HAP-1 (cell line): Measurements from ENCODE around the gene ADD1.
"Not testable (repeated sequence)": the region's sequence is repeated elsewhere in the genome, so short reads cannot be mapped to it uniquely, and the experiment has no call there.

Source experiments
- DNase-seq, 2 experiments: peaks; one replicate each; pipeline ENCODE4 v3.0.0-alpha.2; 2016 to 2020; ENCODE audit warnings: low spot score in 2 of 2
- H3K27me3 ChIP-seq: fragments of 250-450 bp; sonication (Bioruptor Pico); 2 replicates; pipeline ENCODE4 v1.5.1; 2020; ENCODE audit warnings: low read depth, mild to moderate bottlenecking, moderate library complexity
- H3K36me3 ChIP-seq: fragments of 250-450 bp; sonication (Bioruptor Pico); replicated peaks from 2 replicates; pipeline ENCODE4 v1.5.1; 2020; ENCODE audit warnings: mild to moderate bottlenecking
- H3K4me1 ChIP-seq: fragments of 250-450 bp; sonication (Bioruptor Pico); 2 replicates; pipeline ENCODE4 v1.5.1; 2020; ENCODE audit warnings: mild to moderate bottlenecking
- H3K4me3 ChIP-seq: fragments of 250-450 bp; sonication (Bioruptor Pico); 2 replicates; pipeline ENCODE4 v1.5.1; 2020; ENCODE audit warnings: mild to moderate bottlenecking, moderate library complexity
- H3K9me3 ChIP-seq: fragments of 250-450 bp; sonication (Bioruptor Pico); 2 replicates; pipeline ENCODE4 v1.5.1; 2020; ENCODE audit warnings: mild to moderate bottlenecking, moderate library complexity
- in situ Hi-C: fragments of 300-500 bp; cut with MboI; formaldehyde crosslinking; loops from 3 replicates; pipeline ENCODE4 v1.14.3; 2020; ENCODE audit warnings: low sequenced_read_pairs, inconsistent platforms, mixed read lengths

Gene ADD1

DNA sequence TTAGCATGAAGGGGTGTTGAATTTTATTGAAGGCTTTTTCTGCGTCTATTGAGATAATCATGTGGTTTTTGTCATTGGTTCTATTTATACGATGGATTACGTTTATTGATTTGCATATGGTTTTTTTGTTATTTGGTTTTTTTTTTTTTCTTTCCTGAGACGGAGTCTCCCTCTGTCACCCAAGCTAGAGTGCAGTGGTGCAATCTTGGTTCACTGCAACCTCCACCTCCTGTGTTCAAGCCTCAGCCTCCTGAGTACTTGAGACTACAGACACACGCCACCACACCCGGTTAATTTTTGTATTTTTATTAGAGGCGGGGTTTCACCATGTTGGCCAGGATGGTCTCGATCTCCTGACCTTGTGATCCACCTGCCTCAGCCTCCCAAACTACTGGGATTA lies 75.1 kb downstream of the ADD1 start:
- H3K9me3 ChIP-seq, H3K4me3 ChIP-seq, DNase-seq, H3K27me3 ChIP-seq, H3K4me1 ChIP-seq, in situ Hi-C loops: not testable (repeated sequence)
- peaks cover 33% of the 10 kb centered on the region for H3K36me3 ChIP-seq

GRCh38 chr4:2922453-2923101 lies 78.9 kb downstream of the ADD1 start:
- in situ Hi-C loops, DNase-seq: not testable (repeated sequence)
- peaks cover 31% of the 10 kb centered on the region for H3K36me3 ChIP-seq

GRCh38 chr4:2923141-2923551 lies 79.5 kb downstream of the ADD1 start:
- Histone ChIP-seq H3K27me3 (no peaks in the 10 kb centered on the region), H3K36me3 (peaks cover 29% of the 10 kb centered on the region), H3K4me1 (no peaks in the 10 kb centered on the region), H3K9me3 (no peaks in the 10 kb centered on the region), H3K4me3 (no peak overlapping the region)
- no peak for DNase-seq
- in situ Hi-C loops = no loop called here

More at GRCh38 chr4:2922453-2923101, 78.9 kb downstream of the ADD1 start:
- H3K4me3 ChIP-seq, H3K27me3 ChIP-seq, H3K4me1 ChIP-seq, H3K9me3 ChIP-seq: not testable (repeated sequence)

DNA sequence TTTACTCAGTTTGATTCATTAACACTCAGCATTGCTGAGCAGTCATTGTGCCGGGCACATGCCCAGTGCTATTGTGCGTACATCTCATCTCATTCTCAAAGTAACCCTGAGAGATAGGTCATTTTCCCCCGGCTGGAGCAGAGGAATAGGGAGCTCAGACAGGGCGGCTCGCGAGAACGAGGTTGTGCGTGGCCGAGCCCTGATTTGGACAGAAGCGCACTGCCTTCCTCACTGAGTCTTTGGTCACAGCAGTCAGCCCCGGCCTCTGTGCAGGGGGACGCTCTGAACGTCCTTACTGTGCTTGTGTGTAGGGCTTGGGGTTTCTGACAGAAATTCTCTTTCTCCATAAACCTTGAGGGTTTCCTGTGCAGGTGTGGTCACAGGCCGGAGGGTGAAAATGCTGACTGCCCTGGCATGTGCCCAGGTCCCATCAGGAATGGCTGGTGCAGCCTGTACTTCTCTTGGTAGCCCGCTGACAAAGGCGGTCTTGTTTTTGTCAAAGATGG lies 80.1 kb downstream of the ADD1 start:
- in situ Hi-C loops = no loop called here
- Histone ChIP-seq H3K4me3 (no peak overlapping the region), H3K27me3 (no peaks in the 10 kb centered on the region), H3K9me3 (no peaks in the 10 kb centered on the region), H3K36me3 (peaks cover 31% of the 10 kb centered on the region), H3K4me1 (no peaks in the 10 kb centered on the region)
- no peak for DNase-seq

GRCh38 chr4:2924286-2924685 lies 80.6 kb downstream of the ADD1 start:
- Histone ChIP-seq H3K27me3 (no peaks in the 10 kb centered on the region), H3K36me3 (peaks cover 36% of the 10 kb centered on the region), H3K9me3 (no peaks in the 10 kb centered on the region), H3K4me1 (no peaks in the 10 kb centered on the region), H3K4me3 (no peak overlapping the region)
- in situ Hi-C loops = no loop called here
- DNase-seq = no peak

GRCh38 chr4:2924765-2925301 lies 81.2 kb downstream of the ADD1 start:
- H3K27me3 ChIP-seq = no peaks in the 10 kb centered on the region
- peaks cover 34% of the 10 kb centered on the region for H3K36me3 ChIP-seq
- no peak for DNase-seq
- H3K4me3 ChIP-seq = no peak overlapping the region
- no peaks in the 10 kb centered on the region for H3K4me1 ChIP-seq
- in situ Hi-C loops = no loop called here
- no peaks in the 10 kb centered on the region for H3K9me3 ChIP-seq

DNA sequence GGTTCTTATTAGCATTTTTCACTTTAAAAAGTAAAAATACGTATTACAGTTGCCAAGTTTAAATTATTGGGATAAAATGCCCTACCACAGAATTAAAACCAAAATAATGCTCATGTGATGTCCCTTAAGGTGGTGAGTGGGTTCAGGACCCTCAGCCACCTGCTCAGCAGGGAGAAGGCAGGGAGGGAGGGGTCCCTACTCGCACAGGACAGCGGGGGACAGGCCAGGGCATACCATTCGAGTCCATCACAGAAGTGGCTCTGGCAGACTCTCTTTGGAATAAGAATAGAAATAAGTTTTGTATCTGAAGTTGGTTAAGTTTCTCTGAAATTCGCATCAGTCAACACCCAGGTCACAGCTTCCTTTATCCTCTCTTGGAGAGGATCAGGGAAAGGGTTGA lies 81.9 kb downstream of the ADD1 start:
- H3K9me3 ChIP-seq = no peaks in the 10 kb centered on the region
- no peaks in the 10 kb centered on the region for H3K4me1 ChIP-seq
- no peaks in the 10 kb centered on the region for H3K27me3 ChIP-seq
- in situ Hi-C loops = no loop called here
- no peak overlapping the region for H3K4me3 ChIP-seq
- peaks cover 36% of the 10 kb centered on the region for H3K36me3 ChIP-seq
- no peak for DNase-seq

DNA sequence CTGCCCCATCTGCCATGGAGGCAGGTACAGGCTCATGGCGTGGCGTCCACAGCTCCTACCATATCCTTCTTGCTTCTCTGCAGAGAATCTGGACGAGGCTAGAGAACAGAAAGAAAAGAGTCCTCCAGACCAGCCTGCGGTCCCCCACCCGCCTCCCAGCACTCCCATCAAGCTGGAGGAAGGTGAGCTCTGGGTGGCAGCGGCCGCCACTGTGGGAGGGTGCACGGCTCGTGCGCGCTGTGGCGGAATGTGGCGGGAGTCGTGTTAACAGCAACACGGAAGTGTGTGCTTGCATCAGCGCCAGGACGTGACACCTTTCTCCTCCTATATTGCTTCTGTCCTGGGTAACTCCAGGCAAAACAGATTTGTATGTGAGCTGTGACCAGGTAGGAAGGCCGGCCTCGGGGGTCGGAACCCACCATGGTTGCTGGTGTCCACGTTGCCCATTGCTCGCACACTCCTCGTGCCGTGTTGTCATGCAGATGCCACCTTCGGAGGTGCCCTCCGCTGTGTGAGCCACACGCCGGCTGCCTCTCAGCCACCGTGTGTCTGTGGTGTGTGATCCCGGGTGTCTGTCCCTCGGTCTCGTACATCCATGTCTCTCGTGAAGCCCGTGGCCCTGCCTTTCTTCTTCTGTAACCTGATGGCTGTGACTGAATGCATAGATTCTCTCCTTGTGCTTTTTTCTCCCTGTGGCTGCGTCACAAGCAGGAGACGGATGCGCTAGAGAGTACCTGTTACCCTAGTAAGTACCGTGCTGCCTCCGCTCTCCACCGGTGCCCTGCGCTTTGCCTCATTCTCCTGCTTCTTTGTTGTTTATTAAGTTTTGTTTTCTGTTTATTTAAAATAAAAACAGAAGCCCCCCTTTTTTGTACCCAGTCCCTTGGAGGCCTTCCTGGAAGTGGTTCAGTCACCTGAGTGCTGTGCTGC lies 82.6 kb downstream of the ADD1 start:
- in situ Hi-C loops = no loop called here
- Histone ChIP-seq H3K27me3 (no peaks in the 10 kb centered on the region), H3K9me3 (no peaks in the 10 kb centered on the region), H3K36me3 (peaks cover 43% of the 10 kb centered on the region), H3K4me1 (no peaks in the 10 kb centered on the region), H3K4me3 (no peak overlapping the region)
- no peak for DNase-seq

- Histone ChIP-seq H3K36me3 (peaks cover 53% of the 10 kb centered on the region), H3K4me3 (no peak overlapping the region), H3K4me1 (no peaks in the 10 kb centered on the region), H3K27me3 (no peaks in the 10 kb centered on the region), H3K9me3 (no peaks in the 10 kb centered on the region)
- in situ Hi-C loops = no loop called here
- DNase-seq = no peak
Measured at GRCh38 chr4:2927016-2927695, 83.5 kb downstream of the ADD1 start.

- peaks cover under 1% of the 10 kb centered on the region; the same call in 1 of the 2 replicates for H3K4me1 ChIP-seq
- no peak overlapping the region for H3K4me3 ChIP-seq
- H3K36me3 ChIP-seq = peaks cover 58% of the 10 kb centered on the region
Measured at GRCh38 chr4:2927696-2928075, 84.0 kb downstream of the ADD1 start.

DNA sequence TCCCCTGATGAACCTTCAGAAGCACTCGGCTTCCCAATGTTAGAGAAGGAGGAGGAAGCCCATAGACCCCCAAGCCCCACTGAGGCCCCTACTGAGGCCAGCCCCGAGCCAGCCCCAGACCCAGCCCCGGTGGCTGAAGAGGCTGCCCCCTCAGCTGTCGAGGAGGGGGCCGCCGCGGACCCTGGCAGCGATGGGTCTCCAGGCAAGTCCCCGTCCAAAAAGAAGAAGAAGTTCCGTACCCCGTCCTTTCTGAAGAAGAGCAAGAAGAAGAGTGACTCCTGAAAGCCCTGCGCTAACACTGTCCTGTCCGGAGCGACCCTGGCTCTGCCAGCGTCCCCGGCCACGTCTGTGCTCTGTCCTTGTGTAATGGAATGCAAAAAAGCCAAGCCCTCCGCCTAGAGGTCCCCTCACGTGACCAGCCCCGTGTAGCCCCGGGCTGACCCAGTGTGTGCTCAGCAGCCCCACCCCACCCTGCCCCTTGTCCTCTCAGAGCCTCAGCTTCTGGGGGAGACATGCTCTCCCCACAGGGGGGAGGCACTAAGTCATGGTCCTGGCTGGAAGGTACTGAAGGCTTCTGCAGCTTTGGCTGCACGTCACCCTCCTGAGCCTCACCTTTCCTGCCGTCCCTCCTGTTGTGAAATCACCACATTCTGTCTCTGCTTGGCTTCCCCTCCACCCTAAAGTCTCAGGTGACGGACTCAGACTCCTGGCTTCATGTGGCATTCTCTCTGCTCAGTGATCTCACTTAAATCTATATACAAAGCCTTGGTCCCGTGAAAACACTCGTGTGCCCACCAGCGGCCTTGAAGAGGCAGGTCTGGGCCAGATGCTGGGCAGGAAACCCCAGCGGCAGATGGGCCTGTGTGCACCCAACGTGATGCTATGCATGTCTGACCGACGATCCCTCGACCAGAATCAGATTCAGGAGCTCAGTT lies 84.9 kb downstream of the ADD1 start:
- no peaks in the 10 kb centered on the region for H3K27me3 ChIP-seq
- peak in 1 of 2 experiments; percentile 9 for DNase-seq
- in situ Hi-C loops = no loop called here
- peaks cover 8% of the 10 kb centered on the region for H3K4me1 ChIP-seq
- no peak overlapping the region for H3K4me3 ChIP-seq
- no peaks in the 10 kb centered on the region for H3K9me3 ChIP-seq
- H3K36me3 ChIP-seq = peaks cover 62% of the 10 kb centered on the region

More at GRCh38 chr4:2927696-2928075, 84.0 kb downstream of the ADD1 start:
- Histone ChIP-seq H3K27me3 (no peaks in the 10 kb centered on the region), H3K9me3 (no peaks in the 10 kb centered on the region)
- DNase-seq = no peak
- in situ Hi-C loops = no loop called here

DNA sequence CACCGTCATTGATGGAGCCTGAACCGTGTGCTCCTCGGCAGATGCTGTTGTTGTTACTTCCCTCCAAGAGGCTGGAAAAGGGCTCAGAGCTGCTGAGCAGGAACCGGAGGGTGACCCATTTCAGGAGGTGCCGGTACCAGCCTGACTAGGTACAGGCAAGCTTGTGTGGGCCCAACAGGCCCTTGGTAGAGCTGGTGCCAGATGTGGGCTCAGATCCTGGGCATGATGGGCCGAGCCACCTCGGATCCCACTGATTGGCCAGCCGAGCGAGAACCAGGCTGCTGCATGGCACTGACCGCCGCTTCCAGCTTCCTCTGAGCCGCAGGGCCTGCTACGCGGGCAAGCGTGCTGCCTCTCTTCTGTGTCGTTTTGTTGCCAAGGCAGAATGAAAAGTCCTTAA lies 85.8 kb downstream of the ADD1 start:
- H3K27me3 ChIP-seq = no peaks in the 10 kb centered on the region
- H3K9me3 ChIP-seq = no peaks in the 10 kb centered on the region
- H3K36me3 ChIP-seq = peaks cover 55% of the 10 kb centered on the region
- peaks cover 12% of the 10 kb centered on the region for H3K4me1 ChIP-seq
- peak in 1 of 2 experiments; percentile 6 for DNase-seq
- in situ Hi-C loops = no loop called here
- H3K4me3 ChIP-seq = no peak overlapping the region
